HepG2 (cell line): Measurements from ENCODE around the gene PROX2. TPM values are rescaled to one million over a fixed set of nuclear protein-coding genes. Genes with fewer than 3 reads are reported as not detected.

Experiments
- ATAC-seq: fragments of 200-7000 bp; cut with Tn5 transposase; 3 replicates; pipeline ENCODE4 v1.9.1; 2020; ENCODE audit warnings: mild to moderate bottlenecking, moderate library complexity
- BruUV-seq: library from RNA; stranded (reverse); fragments of 400-500 nt; replicated peaks from 2 replicates; lab custom pipeline; 2021; lab: Mats Ljungman, UMichigan
- CTCF ChIA-PET: fragments of 300-600 bp; formaldehyde crosslinking; extraction: SDS; loops from one replicate; lab custom pipeline; 2021; ENCODE audit warnings: low total read pairs, inconsistent platforms, low intra/inter-chr PET ratio; lab: Yijun Ruan, JAX
- POLR2A ChIA-PET: fragments of 350-600 bp; sonication (Branson Sonifier 250); formaldehyde crosslinking; loops from one replicate; lab custom pipeline; 2020; ENCODE audit warnings: antibody characterized with exemption, inconsistent platforms; lab: Yijun Ruan, JAX
- DNase-seq: peaks from one replicate; pipeline ENCODE4 v3.0.0-alpha.2; 2015; ENCODE audit warnings: low spot score
- FAIRE-seq: peaks from 3 replicates; lab custom pipeline; 2011; peaks lifted over from hg19 to GRCh38; lab: Jason Lieb, UNC
- H2AFZ ChIP-seq: one replicate; pipeline ENCODE4 v1.6.1; 2011; ENCODE audit warnings: low read length, inconsistent platforms
- H3K27ac ChIP-seq: fragments of 300-600 bp; 3 replicates; pipeline ENCODE4 v1.8.0; 2011; ENCODE audit warnings: mixed run types, mild to moderate bottlenecking, mixed read lengths, low read length, inconsistent platforms; ENCODE audit not compliant: insufficient read depth; ENCODE audit errors: extremely low read length
- H3K27me3 ChIP-seq, 2 experiments: fragments of 200-600 bp in 1 of 2; 2 replicates in 1 of 2; 3 replicates in 1 of 2; pipeline versions ENCODE4 v1.6.0 to v1.8.0; 2011; ENCODE audit warnings: low read length in 2 of 2, mild to moderate bottlenecking in 2 of 2, moderate library complexity in 2 of 2, inconsistent platforms in 1 of 2; ENCODE audit not compliant: insufficient read depth in 2 of 2, control insufficient read depth in 1 of 2
- H3K36me3 ChIP-seq, 2 experiments: fragments of 200-600 bp in 1 of 2; replicated peaks in 1 of 2; 2 replicates in 1 of 2; 3 replicates in 1 of 2; pipeline versions ENCODE4 v1.5.1 to v1.8.0; 2011; ENCODE audit warnings: low read length in 2 of 2, inconsistent platforms in 1 of 2; ENCODE audit not compliant: insufficient read depth in 2 of 2, control insufficient read depth in 1 of 2
- H3K4me1 ChIP-seq: 2 replicates; pipeline ENCODE4 v1.5.1; 2012; ENCODE audit warnings: low read length, inconsistent platforms; ENCODE audit not compliant: insufficient read depth
- H3K4me2 ChIP-seq: 2 replicates; pipeline ENCODE4 v1.6.0; 2011; ENCODE audit warnings: low read depth, low read length, inconsistent platforms
- H3K4me3 ChIP-seq, 3 experiments: fragments of 200-600 bp in 1 of 3; sonication (generic), shearing (Covaris generic) in 1 of 3; replicated peaks in 1 of 3; 2 replicates each; pipeline ENCODE4 v1.5.1; 2011 to 2016; ENCODE audit warnings: low read length in 3 of 3, inconsistent platforms in 2 of 3, low read depth in 2 of 3, mild to moderate bottlenecking in 2 of 3, control low read depth in 1 of 3, mixed read lengths in 1 of 3; ENCODE audit not compliant: insufficient read depth in 1 of 3
- H3K79me2 ChIP-seq: one replicate; pipeline ENCODE4 v1.6.1; 2011; ENCODE audit warnings: low read length, inconsistent platforms; ENCODE audit not compliant: insufficient read depth
- H3K9ac ChIP-seq: 2 replicates; pipeline ENCODE4 v1.6.0; 2011; ENCODE audit warnings: mild to moderate bottlenecking, low read depth, low read length, inconsistent platforms; ENCODE audit not compliant: insufficient read depth
- H3K9me3 ChIP-seq: 2 replicates; pipeline ENCODE4 v1.5.1; 2012; ENCODE audit warnings: mild to moderate bottlenecking, low read length
- H4K20me1 ChIP-seq: 2 replicates; pipeline ENCODE4 v1.6.0; 2011; ENCODE audit warnings: inconsistent platforms, mild to moderate bottlenecking, low read length, moderate library complexity; ENCODE audit not compliant: insufficient read depth
- AGO1 ChIP-seq: fragments of 200-400 bp; formaldehyde crosslinking; IDR thresholded peaks from 2 replicates; pipeline ENCODE4 v1.6.1; 2017; ENCODE audit warnings: mild to moderate bottlenecking, low read depth, low read length, moderate library complexity; ENCODE audit not compliant: poor library complexity, severe bottlenecking
- GABPB1 ChIP-seq: IDR thresholded peaks from 2 replicates; pipeline ENCODE4 v1.6.1; 2016; ENCODE audit warnings: mild to moderate bottlenecking, missing genetic modification reagents, moderate library complexity, missing compliant biosample characterization
- PHF20 ChIP-seq: sonication (generic); formaldehyde crosslinking; IDR thresholded peaks from 2 replicates; pipeline ENCODE4 v1.5.0; 2020; ENCODE audit warnings: mild to moderate bottlenecking, missing genetic modification reagents
- YEATS4 ChIP-seq: sonication (generic); formaldehyde crosslinking; IDR thresholded peaks from 2 replicates; pipeline ENCODE4 v1.4.0; 2020; ENCODE audit warnings: missing genetic modification reagents, borderline replicate concordance
- ZNF30 ChIP-seq: sonication (generic); formaldehyde crosslinking; IDR thresholded peaks from 2 replicates; pipeline ENCODE4 v1.5.0; 2020; ENCODE audit warnings: mild to moderate bottlenecking, missing genetic modification reagents
- ZNF496 ChIP-seq: sonication (generic); formaldehyde crosslinking; IDR thresholded peaks from 2 replicates; pipeline ENCODE4 v1.8.1; 2023; ENCODE audit warnings: mild to moderate bottlenecking, moderate library complexity, missing genetic modification reagents; ENCODE audit not compliant: insufficient replicate concordance
- ZNF720 ChIP-seq: sonication (generic); formaldehyde crosslinking; IDR thresholded peaks from 2 replicates; pipeline ENCODE4 v1.4.0; 2020; ENCODE audit warnings: missing genetic modification reagents
- whole genome bisulfite sequencing: methylation state at CpG from one replicate; pipeline ENCODE4 v1.1.6; 2017; ENCODE audit warnings: low lambda C conversion rate; 5-methylcytosine and 5-hydroxymethylcytosine counted together
- in situ Hi-C: cut with HindIII; loops from 2 replicates; pipeline ENCODE4 v1.10.0; 2017; ENCODE audit warnings: low pct_unique_long_range_greater_than_20kb; ENCODE audit not compliant: extremely low pct_ligation_motif_present
- intact Hi-C: fragments of 100-400 bp; cut with micrococcal nuclease; formaldehyde crosslinking; loops from one replicate; pipeline ENCODE4 v1.10.0; 2022; ENCODE audit not compliant: unreplicated experiment
- polyA plus RNA-seq, 8 experiments: library from polyadenylated mRNA; depleted of rRNA in 3 of 8; stranded (reverse) in 7 of 8; unstranded in 1 of 8; fragments of >200 nt; fragmentation: Illumina TruSeq in 4 of 8; extraction: Trizol in 4 of 8; gene quantifications; 2 replicates each; pipeline versions ENCODE4 v1.2.1 to v1.2.3, GENCODE V29; 2011 to 2016; ENCODE audit warnings: low read depth in 4 of 8, missing spikeins in 1 of 8, mixed read lengths in 1 of 8; ENCODE audit not compliant: insufficient read depth in 1 of 8
- total RNA-seq, 5 experiments: library from RNA; depleted of rRNA; stranded (reverse); fragments of >200 nt; fragmentation: Illumina TruSeq; extraction: Trizol; gene quantifications; 2 replicates each; pipeline ENCODE4 v1.2.3, GENCODE V29; 2016; ENCODE audit warnings: low read depth in 1 of 5
- TF ChIP-seq, protein P1 (sequence below): sonication (generic); formaldehyde crosslinking; conservative IDR thresholded peaks from 2 replicates; pipeline ENCODE4 v1.4.0; 2020; ENCODE audit warnings: missing genetic modification reagents

The PROX2 gene
- total and polyA plus RNA-seq, 2 of the 13 experiments (the other 11 are each of a cell fraction or from before 2014, with no cell fraction given), result not detected

DNA sequence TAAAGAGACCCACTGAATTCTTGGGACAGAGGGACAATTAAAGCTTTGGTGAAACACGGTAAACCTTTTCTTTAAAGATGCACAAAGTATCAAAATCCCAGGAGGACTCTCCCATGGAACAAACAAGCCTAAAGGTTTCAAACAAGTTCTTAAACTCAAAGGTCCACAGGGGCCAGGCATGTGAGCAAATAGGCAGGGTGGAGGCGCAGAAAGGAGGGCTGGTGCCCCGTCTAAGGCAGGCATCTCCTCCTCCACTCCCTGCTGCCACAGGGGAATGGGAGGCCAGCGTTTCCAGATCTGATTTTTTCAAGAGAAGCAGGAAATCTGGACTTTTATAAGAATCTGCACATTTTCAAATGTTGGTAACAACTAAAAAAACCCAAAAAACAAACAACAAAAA lies 39.5 kb upstream of the PROX2 start:
- BruUV-seq, result no TSS peak
- no peak for FAIRE-seq
- no peak for TF ChIP-seq ZNF30 (CRISPR knock-in tag)
- TF ChIP-seq ZNF720 (CRISPR knock-in tag), result no peak
- no peak for TF ChIP-seq GABPB1
- TF ChIP-seq, protein P1, sequence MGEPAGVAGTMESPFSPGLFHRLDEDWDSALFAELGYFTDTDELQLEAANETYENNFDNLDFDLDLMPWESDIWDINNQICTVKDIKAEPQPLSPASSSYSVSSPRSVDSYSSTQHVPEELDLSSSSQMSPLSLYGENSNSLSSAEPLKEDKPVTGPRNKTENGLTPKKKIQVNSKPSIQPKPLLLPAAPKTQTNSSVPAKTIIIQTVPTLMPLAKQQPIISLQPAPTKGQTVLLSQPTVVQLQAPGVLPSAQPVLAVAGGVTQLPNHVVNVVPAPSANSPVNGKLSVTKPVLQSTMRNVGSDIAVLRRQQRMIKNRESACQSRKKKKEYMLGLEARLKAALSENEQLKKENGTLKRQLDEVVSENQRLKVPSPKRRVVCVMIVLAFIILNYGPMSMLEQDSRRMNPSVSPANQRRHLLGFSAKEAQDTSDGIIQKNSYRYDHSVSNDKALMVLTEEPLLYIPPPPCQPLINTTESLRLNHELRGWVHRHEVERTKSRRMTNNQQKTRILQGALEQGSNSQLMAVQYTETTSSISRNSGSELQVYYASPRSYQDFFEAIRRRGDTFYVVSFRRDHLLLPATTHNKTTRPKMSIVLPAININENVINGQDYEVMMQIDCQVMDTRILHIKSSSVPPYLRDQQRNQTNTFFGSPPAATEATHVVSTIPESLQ (CRISPR knock-in tag), result no peak
- no peak for TF ChIP-seq YEATS4 (CRISPR knock-in tag)
- no peak for TF ChIP-seq ZNF496 (CRISPR knock-in tag)
- no peak for TF ChIP-seq AGO1
- TF ChIP-seq PHF20 (CRISPR knock-in tag), result no peak
- TF ChIP-seq, all 625 proteins: peak for 0
- 89% methylated on average over 4 of the region's 4 CpGs for WGBS
- Histone ChIP-seq H3K4me1 (peaks cover 11% of the 10 kb centered on the region; the same call in 1 of the 2 replicates), H3K4me2 (no peak overlapping the region), H3K9me3 (no peaks in the 10 kb centered on the region), H3K4me3 (no peak overlapping the region), H2AFZ (no peak overlapping the region), H3K36me3 (no peaks in the 10 kb centered on the region), H3K27me3 (no peaks in the 10 kb centered on the region), H3K79me2 (no peaks in the 10 kb centered on the region), H4K20me1 (no peaks in the 10 kb centered on the region), H3K9ac (no peak overlapping the region), H3K27ac (no peak overlapping the region)
- in situ Hi-C loops, result no loop called here
- DNase-seq (no peak), ATAC-seq (no peak)
- POLR2A ChIA-PET, result no interaction called here
- CTCF ChIA-PET, result interaction anchor here (4.1 kb wide), 1 partner anchor 173 kb away, joined by 44 read pairs; no protein-coding TSS in a partner anchor
- intact Hi-C loops, result no loop called here
